MCF 10A (cell line): ENCODE data around the gene TSC22D4. TPM values are rescaled to one million over a fixed set of nuclear protein-coding genes. Genes with fewer than 3 reads are reported as not detected.
"Not testable (repeated sequence)": the region's sequence is repeated elsewhere in the genome, so short reads cannot be mapped to it uniquely, and the experiment has no call there.

ENCODE experiments used
- Bru-seq: library from RNA; stranded (reverse); fragments of 400-500 nt; gene quantifications from one replicate; lab custom pipeline; 2021; lab: Mats Ljungman, UMichigan
- BruChase-seq, 2 experiments: library from RNA; stranded (reverse); fragments of 400-500 nt; gene quantifications; one replicate each; lab custom pipeline; 2021; lab: Mats Ljungman, UMichigan
- BruUV-seq: library from RNA; stranded (reverse); fragments of 400-500 nt; replicated peaks from 2 replicates; lab custom pipeline; 2021; lab: Mats Ljungman, UMichigan
- CTCF ChIA-PET: fragments of 300-600 bp; sonication (Branson Sonifier 250); formaldehyde crosslinking; extraction: SDS; loops from one replicate; lab custom pipeline; 2021; ENCODE audit warnings: antibody characterized with exemption, inconsistent platforms; lab: Yijun Ruan, JAX
- POLR2A ChIA-PET: fragments of 300-600, 350-650 bp; sonication (Branson Sonifier 250); formaldehyde crosslinking; extraction: SDS; loops from one replicate; lab custom pipeline; 2020; ENCODE audit warnings: antibody characterized with exemption, inconsistent platforms; lab: Yijun Ruan, JAX
- DNase-seq: peaks from one replicate; pipeline ENCODE4 v3.0.0-alpha.2; 2018; ENCODE audit not compliant: unreplicated experiment
- H3K27ac Mint-ChIP-seq: one replicate; pipeline ENCODE4 v1.8.0; 2022; ENCODE audit warnings: mild to moderate bottlenecking, low read depth, mixed read lengths; ENCODE audit not compliant: unreplicated experiment
- H3K27me3 Mint-ChIP-seq: one replicate; pipeline ENCODE4 v1.8.0; 2022; ENCODE audit warnings: mixed read lengths; ENCODE audit not compliant: insufficient read depth, unreplicated experiment
- H3K36me3 Mint-ChIP-seq: one replicate; pipeline ENCODE4 v1.8.0; 2022; ENCODE audit warnings: mild to moderate bottlenecking, moderate library complexity, mixed read lengths; ENCODE audit not compliant: insufficient read depth, unreplicated experiment
- H3K4me1 Mint-ChIP-seq: one replicate; pipeline ENCODE4 v1.8.0; 2022; ENCODE audit warnings: mixed read lengths; ENCODE audit not compliant: insufficient read depth, unreplicated experiment
- H3K4me3 Mint-ChIP-seq: one replicate; pipeline ENCODE4 v1.8.0; 2022; ENCODE audit warnings: mild to moderate bottlenecking, moderate library complexity, mixed read lengths; ENCODE audit not compliant: unreplicated experiment
- H3K9me3 Mint-ChIP-seq: one replicate; pipeline ENCODE4 v1.8.0; 2022; ENCODE audit warnings: mixed read lengths; ENCODE audit not compliant: unreplicated experiment
- CTCF ChIP-seq: fragments of 200-600 bp; IDR thresholded peaks from one replicate; pipeline ENCODE4 v1.8.0; 2022; ENCODE audit warnings: antibody characterized with exemption, mild to moderate bottlenecking; ENCODE audit not compliant: unreplicated experiment
- intact Hi-C: fragments of 100-400 bp; cut with micrococcal nuclease; formaldehyde crosslinking; loops from 2 replicates; pipeline ENCODE4 v1.14.1; 2022
- long read RNA-seq: library from polyadenylated mRNA; stranded (forward); transcript quantifications from one replicate; pipeline ENCODE4 v2.0.0, GENCODE V29; 2022
- total RNA-seq: library from RNA; stranded (reverse); gene quantifications from 2 replicates; pipeline ENCODE4 v1.2.3, GENCODE V29; 2022

Gene TSC22D4
- total RNA-seq, result 36.0 and 43.8 TPM in 2 replicates
- percentile 50 among the genes with signal in this experiment for Bru-seq, nascent RNA
- BruChase-seq, experiment 1, labeled RNA remaining after a 6-hour chase, result percentile 70 among the genes with signal in this experiment
- BruChase-seq, experiment 2, labeled RNA remaining after a 2-hour chase, result percentile 63 among the genes with signal in this experiment
- long read RNA-seq, transcript TSC22D4-201 (5 exons, 2,383 nt), result major isoform, 23 of 56 reads
- long read RNA-seq, transcript TSC22D4-202 (5 exons, 1,469 nt), result minor isoform, 17 of 56 reads
- long read RNA-seq, partial matches to known transcripts, result 6 of 56 reads
- long read RNA-seq, other reads (novel, unspliced or antisense), result 10 of 56 reads

GRCh38 chr7:100478958-100479660 is at the start of gene TSC22D4:
Gene TSC22D4 (minus strand): TSS chr7:100479214. CDS start chr7:100478038, 1,176 bp downstream.
- no peaks in the 10 kb centered on the region for H3K9me3 Mint-ChIP-seq
- H3K36me3 Mint-ChIP-seq, result peaks cover 9% of the 10 kb centered on the region
- H3K4me1 Mint-ChIP-seq, result peaks cover 7% of the 10 kb centered on the region
- peak within 1 kb of the TSS; percentile 99 for H3K27ac Mint-ChIP-seq
- no peaks in the 10 kb centered on the region for H3K27me3 Mint-ChIP-seq
- TF ChIP-seq CTCF, result no peak
- peak; percentile 93 for DNase-seq
- peak within 1 kb of the TSS; percentile 93 for H3K4me3 Mint-ChIP-seq
- intact Hi-C loops, result loop anchor here (5.0 kb wide), 1 partner anchor 193 kb away; the partner anchor contains the start of gene GNB2
- BruUV-seq, result no TSS peak
- POLR2A ChIA-PET, result interaction anchor here (0.6 to 3.0 kb wide), 17 partner anchors 8 to 373 kb away, joined by 3 to 18 read pairs (median 5); partner anchors contain the start of genes AGFG2, FBXO24, LRCH4 and MEPCE
- CTCF ChIA-PET, result interaction anchor here (0.7 to 4.8 kb wide), 10 partner anchors 10 to 213 kb away, joined by 3 to 45 read pairs (median 3); no protein-coding TSS in a partner anchor

- BruUV-seq, H3K27ac Mint-ChIP-seq, H3K9me3 Mint-ChIP-seq, DNase-seq, intact Hi-C loops, H3K4me1 Mint-ChIP-seq, H3K36me3 Mint-ChIP-seq, H3K27me3 Mint-ChIP-seq, H3K4me3 Mint-ChIP-seq: not testable (repeated sequence)
- ChIA-PET CTCF (interaction anchor here (0.6 to 0.8 kb wide), 3 partner anchors 8 to 59 kb away, joined by 3 to 4 read pairs (median 3); no protein-coding TSS in a partner anchor), POLR2A (interaction anchor here (0.8 kb wide), 1 partner anchor 58 kb away, joined by 3 read pairs; the partner anchor contains the start of gene FBXO24)
Observed at GRCh38 chr7:100528108-100528866, 49.3 kb upstream of the TSC22D4 start.

- DNase-seq, intact Hi-C loops, H3K27me3 Mint-ChIP-seq, H3K27ac Mint-ChIP-seq, H3K9me3 Mint-ChIP-seq, POLR2A ChIA-PET, H3K4me3 Mint-ChIP-seq, CTCF ChIA-PET, H3K4me1 Mint-ChIP-seq, H3K36me3 Mint-ChIP-seq, BruUV-seq: not testable (repeated sequence)
Observed at GRCh38 chr7:100523192-100523591, 44.2 kb upstream of the TSC22D4 start.

GRCh38 chr7:100521909-100522593 is 43.0 kb upstream of the TSC22D4 start:
- H3K4me1 Mint-ChIP-seq, BruUV-seq, DNase-seq, H3K9me3 Mint-ChIP-seq, H3K27me3 Mint-ChIP-seq, H3K4me3 Mint-ChIP-seq, CTCF ChIA-PET, H3K36me3 Mint-ChIP-seq, intact Hi-C loops, H3K27ac Mint-ChIP-seq: not testable (repeated sequence)
- POLR2A ChIA-PET, result interaction anchor here (1.2 kb wide), 1 partner anchor 13 kb away, joined by 3 read pairs; no protein-coding TSS in a partner anchor
